Mesenteric fat pad (tissue), 1 donor: ENCODE data around the gene SEC14L1. TPM values are rescaled to one million over a fixed set of nuclear protein-coding genes. Genes with fewer than 3 reads are reported as not detected.

Experiments
- DNase-seq: peaks from one replicate; pipeline ENCODE4 v3.0.0-alpha.2; 2020; ENCODE audit warnings: low spot score
- total RNA-seq: library from RNA; stranded (reverse); fragmentation: NEBNext Ultra II Directional; extraction: Animal tissue kit (Norgen Biotek cat#: 25700); gene quantifications from one replicate; pipeline ENCODE4 v1.2.1, GENCODE V29; 2021
- donor health status: DM: yes; HTN: yes; CAD: no.

The SEC14L1 gene
- total RNA-seq, 1 donor from 2014 or later = 192 TPM

DNA sequence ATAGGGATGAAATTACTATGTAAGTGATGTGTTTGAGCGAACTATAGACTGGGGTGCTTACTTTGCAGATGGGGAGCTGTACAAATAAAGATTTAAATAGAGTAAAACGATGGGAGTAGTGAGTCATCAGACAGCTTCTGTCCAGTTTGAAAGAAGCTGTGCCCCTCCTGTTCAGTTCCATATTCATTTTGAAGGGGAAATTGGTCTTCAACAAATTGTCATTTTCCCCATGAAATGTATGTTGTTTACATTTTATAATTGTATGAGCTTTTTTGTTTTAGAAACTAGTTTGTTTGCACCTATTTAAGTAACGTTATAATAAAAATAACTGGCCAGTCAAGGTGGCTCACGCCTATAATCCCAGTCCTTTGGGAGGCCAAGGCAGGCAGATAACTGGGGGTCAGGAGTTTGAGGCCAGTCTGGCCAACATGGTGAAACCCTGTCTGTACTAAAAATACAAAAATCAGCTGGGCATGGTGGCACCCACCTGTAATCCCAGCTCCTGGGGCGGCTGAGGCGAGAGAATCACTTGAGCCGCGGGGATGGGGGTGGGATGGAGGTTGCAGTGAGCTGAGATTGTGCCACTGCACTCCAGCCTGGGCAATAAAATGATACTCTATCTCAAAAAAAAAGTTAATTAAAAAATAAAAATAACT is 20.2 kb downstream of the SEC14L1 start:
- no peak for DNase-seq

DNA sequence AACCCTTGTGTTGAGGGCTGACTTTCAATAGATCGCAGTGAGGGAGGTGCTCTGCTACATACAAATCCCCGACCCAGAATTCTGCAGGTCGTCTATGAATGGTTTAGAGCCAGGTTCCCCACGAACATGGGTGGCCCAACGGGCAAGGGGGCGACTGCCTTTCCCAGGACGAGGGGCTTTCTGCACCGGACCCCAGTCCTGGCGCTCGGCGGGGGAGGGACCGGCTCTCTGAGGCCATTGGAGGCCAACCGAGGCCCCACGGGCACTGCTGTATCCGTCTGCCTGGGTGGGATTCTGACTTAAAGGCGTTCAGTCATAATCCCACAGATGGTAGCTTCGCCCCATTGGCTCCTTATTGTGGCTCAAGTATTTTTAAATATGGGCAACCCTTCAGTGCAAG is 21.2 kb downstream of the SEC14L1 start:
- no peak for DNase-seq

DNA sequence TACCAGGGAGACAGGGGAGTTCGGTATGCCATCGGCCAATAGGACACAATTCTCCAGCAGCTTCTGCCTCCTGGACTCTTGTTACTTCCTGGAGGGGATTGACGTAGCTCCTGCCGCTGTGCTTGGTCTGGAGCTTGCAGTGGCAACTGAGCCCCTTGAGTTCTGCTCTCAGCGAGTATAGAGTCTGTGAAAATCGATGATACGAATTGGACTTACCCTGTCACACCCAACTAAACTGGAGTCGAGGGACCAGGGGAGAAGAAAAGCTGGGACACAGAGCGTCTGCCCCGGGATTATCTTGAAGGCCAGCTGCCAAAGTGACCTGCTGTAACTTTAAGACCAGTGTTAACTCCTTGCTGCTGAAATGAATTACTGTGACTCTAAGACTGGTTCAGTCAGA is 22.2 kb downstream of the SEC14L1 start:
- no peak for DNase-seq

DNA sequence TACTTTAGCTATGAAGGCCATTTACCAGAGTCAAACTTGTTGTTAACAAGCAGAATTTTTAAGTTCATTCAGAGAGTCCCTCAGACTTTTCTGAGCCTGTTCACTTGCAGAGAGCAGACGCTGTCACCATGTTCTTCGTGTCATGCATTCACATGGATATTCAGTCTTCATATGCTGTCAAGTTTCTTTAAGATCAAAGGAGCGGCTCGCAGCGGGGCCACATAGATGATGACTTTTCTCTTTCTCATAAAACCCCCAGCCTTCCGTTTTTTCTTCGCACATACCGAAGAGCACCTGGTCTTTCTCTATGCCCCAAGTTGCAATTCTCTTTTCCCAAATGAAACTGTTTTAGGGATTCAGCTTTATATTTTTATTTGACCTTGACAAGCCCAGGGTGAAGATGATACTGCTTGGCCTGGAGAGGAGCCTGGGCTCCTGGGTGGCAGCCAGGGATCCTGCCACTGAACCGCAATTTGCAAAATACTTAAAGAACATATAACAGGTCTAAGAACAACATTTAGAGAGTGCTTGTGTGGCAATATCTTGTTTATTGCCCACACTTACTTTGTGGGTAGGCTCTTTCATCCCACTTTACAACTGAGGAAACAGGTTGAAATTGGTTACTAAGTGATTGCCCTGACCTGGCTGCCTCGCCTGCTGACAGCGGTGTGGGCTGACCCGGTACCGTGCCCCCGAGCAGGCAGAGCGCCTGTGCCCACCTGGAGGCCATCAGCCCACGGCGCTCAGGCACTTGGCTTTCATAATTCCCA is 22.9 kb downstream of the SEC14L1 start:
- no peak for DNase-seq

DNA sequence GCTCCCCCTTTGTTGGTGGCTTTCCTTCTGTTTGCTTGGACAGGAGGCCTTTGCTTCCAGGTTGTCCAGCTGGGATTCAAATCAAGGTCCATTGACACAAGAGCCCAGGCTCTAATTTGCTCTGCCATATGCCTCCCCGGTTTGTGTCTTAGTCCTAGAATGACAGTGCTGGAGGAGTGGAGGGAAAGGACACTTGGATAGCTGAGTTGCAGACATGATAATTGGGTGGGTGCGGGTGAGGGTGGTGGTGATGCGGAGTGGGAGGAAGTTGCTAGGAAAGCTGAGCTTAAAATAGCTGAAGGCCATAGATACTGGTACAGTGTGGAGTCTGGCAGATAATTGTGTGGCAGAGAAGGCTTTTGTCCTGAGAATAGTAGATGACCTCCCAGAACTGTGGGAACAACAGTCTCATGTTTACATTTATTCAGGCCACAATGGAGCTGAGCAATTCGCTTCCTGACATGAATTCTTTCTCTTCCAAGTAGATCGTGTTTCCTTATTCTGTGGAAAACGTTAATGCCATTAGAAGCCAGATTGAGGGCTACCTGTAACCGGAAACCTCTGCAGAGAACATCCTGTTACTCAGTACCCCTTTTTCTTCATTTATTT is 23.8 kb downstream of the SEC14L1 start:
- no peak for DNase-seq

DNA sequence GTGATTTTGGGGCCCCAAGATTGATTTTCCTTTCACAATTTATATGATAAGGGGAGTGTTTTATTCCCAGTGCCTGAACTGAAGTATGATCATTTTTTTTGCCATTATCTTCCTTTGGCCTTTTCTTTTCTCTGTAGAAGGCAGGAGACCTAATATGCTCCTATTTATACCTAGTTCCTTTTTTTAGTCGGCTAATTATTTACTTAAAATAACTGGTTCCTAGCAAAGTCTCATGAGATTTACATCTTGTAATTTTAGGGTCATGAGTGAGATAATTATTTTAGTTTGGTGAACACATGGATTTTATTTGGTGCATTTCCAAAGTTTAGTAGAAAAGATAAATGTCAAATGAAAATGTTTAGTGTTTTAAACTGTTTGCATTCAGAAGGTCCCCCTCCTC is 24.8 kb downstream of the SEC14L1 start:
- no peak for DNase-seq

DNA sequence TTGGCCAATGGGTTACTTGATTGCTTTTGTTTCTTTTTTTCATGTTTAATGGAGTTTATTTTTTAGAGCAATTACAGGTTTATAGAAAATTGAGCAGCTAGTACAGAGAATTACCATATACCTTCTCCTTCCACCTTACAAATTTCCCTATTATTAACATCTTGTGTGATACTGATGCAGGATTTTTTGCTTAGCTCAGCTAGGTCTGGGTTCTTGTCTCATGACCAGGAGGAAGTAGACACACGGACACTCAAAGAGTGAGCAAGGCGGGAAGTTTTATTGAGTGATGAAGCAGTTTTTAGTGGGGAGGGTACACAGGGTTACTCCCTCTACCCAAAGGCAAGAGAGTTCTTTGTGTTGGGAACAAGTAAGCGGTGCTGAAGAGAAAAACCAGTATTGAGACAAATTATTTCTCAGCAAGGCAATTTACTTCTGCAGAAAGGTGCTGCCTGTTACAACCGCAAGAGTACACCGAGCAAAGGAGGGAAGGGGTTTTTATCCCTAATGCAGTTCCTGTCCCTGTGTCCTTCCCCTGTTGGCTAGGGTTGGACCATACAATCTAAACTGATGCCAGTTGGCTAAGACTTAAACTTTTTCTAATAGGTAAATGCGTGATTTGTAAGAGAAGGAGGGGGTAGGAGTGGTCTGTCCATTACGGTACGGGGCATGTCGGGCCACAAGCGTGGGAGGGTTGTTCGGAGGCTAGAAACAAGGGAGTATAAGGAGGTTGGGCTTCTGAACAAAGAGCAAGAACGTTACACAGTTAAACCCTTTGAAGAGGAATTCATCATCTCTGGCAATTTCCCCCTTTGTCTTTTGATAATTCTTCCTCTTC is 26.9 kb downstream of the SEC14L1 start:
- no peak for DNase-seq

DNA sequence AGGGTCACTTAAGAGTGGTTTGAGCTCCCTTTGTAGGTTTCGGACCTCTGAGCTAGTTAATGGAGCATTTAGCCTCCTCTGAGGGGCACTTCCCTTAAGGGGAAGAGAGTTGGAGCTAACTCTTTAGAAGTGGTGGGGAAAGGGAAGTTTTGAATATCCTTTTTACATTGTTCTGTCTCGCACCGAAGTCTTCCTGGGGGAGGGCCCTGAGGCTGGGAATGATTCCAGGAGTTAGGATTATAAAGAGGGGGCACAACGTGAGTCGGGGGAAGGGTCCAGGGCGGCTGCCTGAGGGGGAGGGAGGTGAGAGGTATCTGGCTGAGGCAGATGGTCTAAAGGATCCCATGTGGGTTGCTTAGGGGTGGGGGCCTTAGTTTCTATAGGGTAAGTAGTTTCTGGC is 32.3 kb downstream of the SEC14L1 start:
- no peak for DNase-seq

DNA sequence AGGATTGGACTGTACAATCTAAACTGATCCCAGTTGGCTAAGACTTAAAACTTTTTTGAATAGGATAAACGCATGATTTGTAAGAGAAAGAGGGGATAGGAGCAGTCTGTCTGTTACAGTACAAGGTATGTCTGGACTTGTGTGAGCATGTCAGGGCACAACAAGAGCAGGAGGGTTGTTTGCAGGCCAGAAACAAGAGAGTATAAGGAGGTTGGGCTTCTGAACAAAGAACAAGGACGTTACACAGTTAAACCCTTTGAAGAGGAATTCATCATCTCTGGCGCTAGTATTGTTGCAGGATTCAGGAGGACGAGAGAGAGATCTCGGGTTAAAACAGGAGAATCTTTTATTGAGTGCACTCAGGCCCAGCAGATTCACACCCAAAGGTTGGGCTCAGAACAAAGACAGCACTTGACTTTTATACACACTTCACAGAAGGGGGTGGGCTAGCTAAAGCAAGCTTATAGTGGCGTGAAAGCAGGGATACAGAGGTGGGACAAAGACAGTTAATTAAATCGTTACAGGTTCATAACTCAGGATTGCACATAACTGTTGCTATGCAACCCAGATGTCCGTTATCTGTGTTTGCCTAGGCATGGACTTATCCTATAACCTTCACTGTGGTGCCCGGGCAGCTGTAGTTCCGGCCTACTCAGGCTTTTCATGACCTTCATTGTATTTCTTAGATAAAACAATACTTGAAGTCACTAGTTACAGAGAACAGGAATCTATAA is 34.3 kb downstream of the SEC14L1 start:
- DNase-seq = no peak

DNA sequence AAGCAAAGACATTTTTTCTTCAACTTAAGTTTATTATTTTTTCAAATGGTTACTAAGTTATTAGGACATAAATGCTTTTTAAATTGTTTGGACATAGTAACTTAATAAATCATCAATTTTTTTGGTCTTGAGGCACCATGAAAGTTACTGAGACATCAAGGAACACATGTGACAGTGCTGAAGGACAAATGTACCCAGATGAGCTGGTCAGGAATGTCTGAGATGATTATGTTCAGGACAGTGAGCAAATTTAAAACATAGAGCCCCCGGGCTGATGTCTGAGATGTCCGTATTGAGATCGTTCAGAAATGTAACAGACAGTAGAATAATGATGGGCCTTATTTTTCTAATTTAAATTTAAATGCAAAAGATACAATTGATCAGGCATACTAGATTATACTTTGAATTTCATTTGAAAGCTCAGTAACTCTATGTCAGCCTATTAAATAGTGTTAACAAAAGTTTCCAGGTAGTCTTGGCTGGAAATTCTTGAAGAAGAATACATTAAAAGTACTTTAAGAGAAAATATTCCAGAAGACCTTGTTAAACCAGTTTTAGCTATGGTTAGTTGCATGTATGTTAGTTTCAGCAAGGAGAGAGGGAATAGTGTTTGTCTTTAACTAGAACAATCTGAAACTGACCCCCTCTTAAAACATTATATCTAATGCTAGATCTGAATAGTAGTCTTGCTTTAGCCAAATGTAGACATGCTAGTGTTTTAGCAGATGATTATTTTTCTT is 36.4 kb downstream of the SEC14L1 start:
- DNase-seq = no peak

DNA sequence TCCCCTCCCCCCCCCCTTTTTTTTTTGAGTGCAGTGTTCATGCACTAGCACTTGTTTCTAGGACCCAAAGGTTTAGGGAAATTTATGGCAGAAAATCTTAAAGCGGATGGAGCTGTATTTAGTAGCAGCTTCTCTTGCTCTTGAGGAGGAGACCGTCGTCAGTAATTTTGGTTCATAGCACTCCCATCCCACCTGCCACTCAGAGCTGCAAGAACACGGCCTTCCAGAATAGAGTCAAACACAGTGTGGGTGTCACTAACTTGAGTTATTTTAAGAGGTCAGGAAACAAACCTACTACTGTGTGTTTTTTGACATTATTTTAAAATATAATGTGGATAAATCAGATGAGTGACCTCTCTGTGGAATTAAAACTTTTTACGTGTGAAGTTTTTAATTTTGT is 37.3 kb downstream of the SEC14L1 start:
- DNase-seq = no peak

DNA sequence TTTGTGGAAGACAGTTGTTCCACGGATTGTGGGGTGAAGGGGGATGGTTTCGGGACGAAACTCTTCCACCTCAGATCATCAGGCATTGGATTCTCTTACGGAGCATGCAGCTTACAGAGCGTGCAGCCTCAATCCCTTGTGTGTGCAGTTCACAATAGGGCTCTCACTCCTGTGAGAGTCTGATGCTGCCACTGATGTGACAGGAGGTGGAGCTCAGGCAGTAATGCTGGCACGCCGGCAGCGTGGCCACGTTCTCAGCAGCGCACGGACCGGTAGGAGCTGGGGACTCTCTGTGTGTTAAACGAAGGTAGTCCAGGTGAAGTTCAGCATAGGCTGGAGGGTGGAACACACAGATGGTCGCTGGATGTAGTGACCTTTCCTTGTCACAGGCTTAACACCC is 37.8 kb downstream of the SEC14L1 start:
- DNase-seq = no peak

DNA sequence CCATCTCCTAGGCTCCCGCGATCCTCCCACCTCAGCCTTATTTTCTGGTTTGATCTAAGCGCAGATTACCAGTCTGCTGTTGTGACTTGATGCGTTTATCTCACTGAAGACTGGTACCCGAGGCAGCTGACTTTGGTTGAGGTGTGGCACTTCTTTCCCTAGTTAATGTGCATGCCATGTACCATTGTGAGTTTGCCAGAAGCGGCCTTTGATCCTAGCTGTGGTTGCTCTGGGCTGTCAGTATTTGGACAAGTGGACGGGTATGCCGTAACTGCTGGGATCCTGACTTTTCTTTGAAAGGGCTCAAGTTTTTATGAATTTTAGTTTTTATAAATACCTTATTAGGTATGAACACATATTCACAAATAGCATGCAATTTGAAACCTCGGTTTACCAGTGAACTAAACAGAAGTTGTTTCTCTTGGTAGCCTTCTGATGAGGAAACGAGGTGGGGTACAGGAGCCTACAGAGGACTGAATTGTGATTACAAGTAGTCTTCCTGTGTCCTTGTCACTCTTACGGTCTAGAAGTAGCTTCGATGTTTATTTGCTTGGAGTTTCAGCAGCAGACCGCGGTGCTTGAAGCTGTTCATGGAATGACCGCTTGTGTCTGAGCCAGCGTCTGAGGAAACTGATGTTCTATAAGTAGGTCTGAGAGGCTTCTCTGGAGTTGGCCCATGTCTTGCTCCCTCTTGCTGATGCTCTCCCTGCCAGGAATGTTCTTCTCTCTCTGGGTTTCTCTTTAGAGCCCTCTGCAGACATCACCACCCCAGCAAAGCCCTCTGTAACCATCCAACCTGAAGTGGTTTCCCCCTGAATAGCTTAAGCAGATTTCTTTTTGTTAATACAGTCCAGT is 40.0 kb downstream of the SEC14L1 start:
- DNase-seq = no peak

DNA sequence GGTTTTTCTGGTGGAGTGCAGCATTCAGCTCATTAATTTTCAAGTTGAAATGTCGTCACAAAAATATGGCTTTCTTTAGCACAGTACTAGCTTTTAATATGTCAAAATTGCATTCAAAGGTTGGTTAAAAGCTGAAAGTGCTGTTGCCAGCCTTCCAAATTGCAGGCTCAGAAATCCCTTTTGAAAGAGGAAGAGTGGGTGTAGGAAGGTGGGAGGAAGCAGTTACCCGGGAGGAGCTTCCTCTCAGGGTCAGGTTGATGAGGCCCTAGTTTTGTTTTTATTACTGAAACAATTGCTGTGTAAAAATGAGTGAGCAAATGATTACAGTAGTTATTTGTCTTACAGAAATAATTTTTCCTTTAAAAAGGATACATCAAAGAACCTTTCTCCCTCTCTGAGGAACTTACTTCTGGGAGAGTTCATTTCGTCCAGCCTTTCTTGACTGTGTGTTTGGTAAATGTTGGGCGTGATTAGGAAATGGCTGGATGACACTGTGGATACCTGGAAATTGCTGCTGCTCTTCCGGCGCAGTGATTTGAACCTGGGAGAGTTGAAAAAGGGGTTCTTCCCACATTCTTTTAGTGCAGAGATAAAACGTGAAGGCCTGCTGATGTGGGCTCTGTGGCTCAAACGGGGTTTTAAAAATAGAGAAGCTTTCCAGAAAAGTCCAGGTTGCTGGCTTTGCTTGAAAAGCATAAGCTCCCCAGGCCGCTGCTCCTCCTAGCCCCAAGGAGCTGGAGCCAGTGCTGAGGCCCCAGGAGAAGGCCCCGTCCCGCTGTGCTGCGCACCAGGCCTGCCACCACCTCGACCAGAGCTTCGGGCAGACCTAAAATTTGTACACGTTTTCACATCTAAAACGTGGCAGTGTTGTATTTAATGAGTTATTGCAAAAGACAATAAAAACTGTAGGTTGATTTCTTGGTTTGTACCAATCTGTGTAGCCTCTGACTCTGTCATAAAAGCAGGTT is 41.7 kb downstream of the SEC14L1 start:
- DNase-seq = no peak

DNA sequence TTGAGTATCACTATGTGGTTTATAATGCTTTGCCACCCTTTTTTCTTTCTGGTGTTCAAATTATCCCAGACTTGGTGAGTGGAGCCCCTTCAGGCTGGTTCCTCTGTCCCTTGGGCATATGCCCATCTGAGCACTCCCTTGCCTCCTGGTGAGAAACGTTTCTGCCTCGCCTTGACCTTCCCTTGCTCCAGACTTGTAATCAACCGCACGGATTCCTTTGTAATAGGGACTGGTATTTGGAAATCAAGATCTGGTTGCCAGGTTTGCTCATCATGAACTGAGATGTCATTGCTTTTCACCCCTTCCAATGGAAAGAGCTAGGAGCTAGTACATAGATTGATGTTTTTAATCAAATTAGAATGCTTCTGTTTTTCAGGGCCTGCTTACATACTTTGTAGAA is 43.7 kb downstream of the SEC14L1 start:
- DNase-seq = no peak

DNA sequence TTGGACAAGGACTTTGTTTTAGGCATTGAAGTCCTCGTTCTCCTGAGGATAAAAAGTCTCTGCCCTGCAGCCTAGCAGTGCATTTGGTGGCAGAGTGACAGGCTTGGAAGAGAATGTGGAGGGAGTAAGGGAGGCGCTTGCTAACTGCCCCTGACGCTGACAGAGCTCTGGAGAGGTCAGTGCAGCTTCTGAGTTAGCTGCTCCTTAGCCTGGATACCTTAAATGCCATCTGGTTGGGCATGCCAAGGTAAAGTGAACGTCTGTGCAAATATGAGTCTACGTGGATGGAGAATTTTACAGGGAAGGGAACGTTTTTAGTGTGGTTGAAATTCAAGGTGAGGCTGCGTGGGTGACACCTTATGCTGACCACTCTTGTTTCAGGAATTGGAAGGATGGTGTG is 44.4 kb downstream of the SEC14L1 start:
- DNase-seq = no peak

DNA sequence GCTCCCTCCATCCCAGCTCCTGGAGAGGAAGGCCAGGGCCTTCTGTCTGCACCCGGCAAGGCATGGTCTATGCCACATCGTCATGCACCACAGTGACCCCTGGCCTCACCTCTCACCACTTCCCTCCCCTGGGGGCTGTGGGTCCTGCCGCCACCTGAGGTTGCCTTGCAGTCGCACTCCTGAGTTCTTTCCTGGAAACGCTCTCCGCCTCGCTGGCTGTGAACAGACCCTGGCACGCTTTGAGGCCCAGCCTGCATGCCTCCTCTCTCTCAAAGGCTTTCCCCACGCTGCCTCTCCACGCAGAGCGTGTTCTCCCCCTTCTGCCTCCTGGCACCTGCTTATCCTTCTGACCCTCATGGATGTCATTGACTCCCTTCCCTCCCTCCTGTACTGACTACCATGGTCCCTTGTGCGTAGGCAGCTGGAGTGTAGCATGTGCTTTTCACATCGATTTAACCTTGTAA is 45.4 kb downstream of the SEC14L1 start:
- no peak for DNase-seq
